ENCODE results near the gene ZNF101. TPM values are rescaled to one million over a fixed set of nuclear protein-coding genes. Genes with fewer than 3 reads are reported as not detected.
A peak's percentile ranks its signal among the peaks of the same experiment; 100 is the strongest.

ZNF101 gene
- total and polyA plus RNA-seq, 2 donors (not counting 1 experiment from before 2014, with no cell fraction given), result 15.2 to 74.3 TPM

- Histone ChIP-seq H3K9ac (ENCODE audit: low read length) (no peak overlapping the region), H3K9me3 (ENCODE audit: control extremely low read depth in 1 of 3, control insufficient read depth in 2 of 3, insufficient read depth in 1 of 3, low read length in 2 of 3) (peaks cover 0 to 2% (median 0%) of the 10 kb centered on the region in 3 donors), H3K4me2 (replicated peaks; ENCODE audit: low read depth, low read length, poor library complexity, severe bottlenecking) (no peak overlapping the region), H3K4me1 (ENCODE audit: control insufficient read depth in 2 of 2, insufficient read depth in 2 of 2, low read length in 2 of 2) (peaks cover 7 to 21% of the 10 kb centered on the region in 2 donors), H3K79me2 (ENCODE audit: control insufficient read depth, insufficient read depth, low read length) (peaks cover 6% of the 10 kb centered on the region), H3K27me3 (replicated peaks in 1 of 4; ENCODE audit: control extremely low read depth in 1 of 4, control insufficient read depth in 3 of 4, insufficient read depth in 4 of 4, low read length in 3 of 4) (no peaks in the 10 kb centered on the region), H3K36me3 (replicated peaks in 1 of 2; ENCODE audit: control extremely low read depth in 1 of 2, control insufficient read depth in 1 of 2, extremely low read depth in 1 of 2, insufficient read depth in 2 of 2, low read length in 1 of 2) (peaks cover 0 to 46% of the 10 kb centered on the region in 2 experiments), H3K4me3 (ENCODE audit: control extremely low read depth in 1 of 5, extremely low read depth in 1 of 5, insufficient read depth in 1 of 5, low read depth in 2 of 5, low read length in 4 of 5) (no peak overlapping the region), H2AFZ (ENCODE audit: insufficient read depth, low read depth, low read length, poor library complexity, severe bottlenecking) (no peak overlapping the region), H3K27ac (ENCODE audit: low read length in 2 of 2) (no peak overlapping the region), H4K20me1 (ENCODE audit: control insufficient read depth, insufficient read depth, low read length, poor library complexity, severe bottlenecking) (peaks cover 17% of the 10 kb centered on the region)
- no peaks in the 10 kb centered on the region for H3K27me3 Mint-ChIP-seq
- TF ChIP-seq EZH2 (IDR thresholded peaks at IDR 0.05; ENCODE audit: borderline replicate concordance, insufficient read depth, low read depth, low read length, poor library complexity, severe bottlenecking) (no peak), CTCF (IDR thresholded peaks at IDR 0.05) (no peak)
- POLR2A ChIA-PET, result no interaction called here
- H3K9me3 Mint-ChIP-seq (ENCODE audit: insufficient read depth), result no peaks in the 10 kb centered on the region
- CTCF ChIA-PET, result no interaction called here
- peak; percentile 17 for DNase-seq
- WGBS (ENCODE audit: insufficient coverage), result 100% methylated on average over 1 of the region's 2 CpGs
- intact Hi-C loops (cut with micrococcal nuclease), result no loop called here
- H3K4me1 Mint-ChIP-seq, result peaks cover 22% of the 10 kb centered on the region
- peak overlapping the region; percentile 53 for H3K27ac Mint-ChIP-seq
- no peak for ATAC-seq (ENCODE audit: low read depth)
- no peak overlapping the region for H3K4me3 Mint-ChIP-seq
Measured at GRCh38 chr19:19630426-19630825, 38.2 kb upstream of the ZNF101 start.

DNA sequence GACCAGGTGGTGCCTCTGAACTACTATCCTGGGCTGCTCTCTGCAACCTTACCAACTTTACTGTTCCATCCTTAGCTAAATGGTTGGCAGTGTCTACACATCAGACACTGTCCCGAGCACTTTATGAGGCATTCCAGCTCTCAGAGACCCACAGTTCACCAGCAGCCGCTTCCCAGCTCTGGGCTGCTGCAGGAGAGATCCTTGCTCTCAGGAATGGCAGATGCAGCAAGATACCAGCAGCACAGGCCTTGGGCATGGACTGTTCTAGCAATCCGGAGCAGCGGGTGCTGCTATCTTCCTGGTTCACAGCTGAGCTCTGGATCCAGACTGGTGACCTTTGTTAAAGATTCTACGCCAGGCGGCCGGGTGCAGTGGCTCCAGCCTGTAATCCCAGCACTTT, 37.3 kb upstream of the ZNF101 start:
- Mint-ChIP-seq H3K27ac (no peak overlapping the region), H3K9me3 (ENCODE audit: insufficient read depth) (no peaks in the 10 kb centered on the region), H3K4me1 (peaks cover 18% of the 10 kb centered on the region), H3K27me3 (no peaks in the 10 kb centered on the region), H3K4me3 (no peak overlapping the region)
- no peaks in the 10 kb centered on the region for H3K27me3 ChIP-seq (replicated peaks in 1 of 4; ENCODE audit: control extremely low read depth in 1 of 4, control insufficient read depth in 3 of 4, insufficient read depth in 4 of 4, low read length in 3 of 4)
- no peak for ATAC-seq (ENCODE audit: low read depth)
- peak; percentile 10 for DNase-seq
- no peak overlapping the region for H2AFZ ChIP-seq (ENCODE audit: insufficient read depth, low read depth, low read length, poor library complexity, severe bottlenecking)
- intact Hi-C loops (cut with micrococcal nuclease), result no loop called here
- peaks cover 7 to 21% of the 10 kb centered on the region in 2 donors for H3K4me1 ChIP-seq (ENCODE audit: control insufficient read depth in 2 of 2, insufficient read depth in 2 of 2, low read length in 2 of 2)
- H3K4me2 ChIP-seq (replicated peaks; ENCODE audit: low read depth, low read length, poor library complexity, severe bottlenecking), result no peak overlapping the region
- 96% methylated on average over 7 of the region's 7 CpGs for WGBS (ENCODE audit: insufficient coverage)
- no peak overlapping the region for H3K27ac ChIP-seq (ENCODE audit: low read length in 2 of 2)
- ChIA-PET CTCF (interaction anchor here (1.1 kb wide), 1 partner anchor 30 kb away, joined by 3 read pairs; no protein-coding TSS in a partner anchor), POLR2A (no interaction called here)
- H3K36me3 ChIP-seq (replicated peaks in 1 of 2; ENCODE audit: control extremely low read depth in 1 of 2, control insufficient read depth in 1 of 2, extremely low read depth in 1 of 2, insufficient read depth in 2 of 2, low read length in 1 of 2), result peaks cover 0 to 53% of the 10 kb centered on the region in 2 experiments
- no peak overlapping the region for H3K9ac ChIP-seq (ENCODE audit: low read length)
- H4K20me1 ChIP-seq (ENCODE audit: control insufficient read depth, insufficient read depth, low read length, poor library complexity, severe bottlenecking), result peaks cover 17% of the 10 kb centered on the region
- no peak for TF ChIP-seq EZH2 (IDR thresholded peaks at IDR 0.05; ENCODE audit: borderline replicate concordance, insufficient read depth, low read depth, low read length, poor library complexity, severe bottlenecking)
- no peak for TF ChIP-seq CTCF (IDR thresholded peaks at IDR 0.05)
- peaks cover 0 to 2% (median 0%) of the 10 kb centered on the region in 3 donors for H3K9me3 ChIP-seq (ENCODE audit: control extremely low read depth in 1 of 3, control insufficient read depth in 2 of 3, insufficient read depth in 1 of 3, low read length in 2 of 3)
- H3K4me3 ChIP-seq (ENCODE audit: control extremely low read depth in 1 of 5, extremely low read depth in 1 of 5, insufficient read depth in 1 of 5, low read depth in 2 of 5, low read length in 4 of 5), result no peak overlapping the region
- H3K79me2 ChIP-seq (ENCODE audit: control insufficient read depth, insufficient read depth, low read length), result peaks cover 6% of the 10 kb centered on the region

Data from B cell (primary cell).